ENCODE measurements around the gene SCN3B. TPM values are rescaled to one million over a fixed set of nuclear protein-coding genes. Genes with fewer than 3 reads are reported as not detected.

The SCN3B gene
- total and polyA plus RNA-seq, 9 of the 15 experiments (the other 6 are each of a cell fraction or from before 2014, with no cell fraction given) = 0.01 to 0.15 (median 0.04) TPM; not detected in 6

GRCh38 chr11:123640677-123641494, 13.5 kb downstream of the SCN3B start (continued):
- TF ChIP-seq ZNF431 (CRISPR knock-in tag; IDR thresholded peaks at IDR 0.05) (no peak), RAD51 (IDR thresholded peaks at IDR 0.05; ENCODE audit: borderline replicate concordance, low read depth) (no peak), U2AF2 (optimal IDR thresholded peaks at IDR 0.05; ENCODE audit: low read depth, low read length) (no peak), ZEB2 (IDR thresholded peaks at IDR 0.05) (no peak), DEAF1 (CRISPR knock-in tag; IDR thresholded peaks at IDR 0.05) (peak; percentile 61; the same call in 1 of the 2 replicates), L3MBTL2 (IDR thresholded peaks at IDR 0.05) (no peak)

DNA sequence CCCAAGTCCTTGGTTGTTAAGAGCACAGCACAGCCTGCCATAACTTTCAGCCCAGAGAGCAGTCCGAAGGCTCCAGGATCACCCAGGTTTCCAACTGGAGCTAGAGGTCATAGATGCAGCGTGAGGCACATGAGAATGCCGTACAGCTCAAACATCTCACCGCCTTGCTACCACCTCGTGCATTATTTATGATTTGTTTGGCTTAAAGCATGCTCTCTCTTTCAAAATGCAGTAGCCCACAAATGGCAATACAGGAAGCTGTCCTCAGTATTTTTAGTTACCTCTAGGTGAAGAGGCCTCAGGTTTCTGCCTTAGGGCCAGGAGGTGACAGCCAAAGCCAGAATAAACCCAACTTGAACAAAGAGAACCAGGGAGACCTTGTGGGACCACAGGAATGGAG, 14.4 kb downstream of the SCN3B start:
- POLR2A ChIA-PET = interaction anchor here (0.6 to 1.0 kb wide), 4 partner anchors 10 to 358 kb away, joined by 3 to 4 read pairs (median 3); no protein-coding TSS in a partner anchor
- no peaks in the 10 kb centered on the region for H3K36me3 ChIP-seq (ENCODE audit: control insufficient read depth, insufficient read depth, low read length)
- TF ChIP-seq HNRNPK (IDR thresholded peaks at IDR 0.05; ENCODE audit: low read depth, low read length, poor library complexity, severe bottlenecking) (no peak), RBM15 (IDR thresholded peaks at IDR 0.05; ENCODE audit: insufficient read depth, low read length) (no peak), ZNF764 (CRISPR knock-in tag; IDR thresholded peaks at IDR 0.05; ENCODE audit: low read depth) (no peak), ZNF79 (CRISPR knock-in tag; IDR thresholded peaks at IDR 0.05; ENCODE audit: low read depth) (no peak), MEF2A (IDR thresholded peaks at IDR 0.05; ENCODE audit: control insufficient read depth, low read depth, low read length) (no peak), MAFG (tag; conservative IDR thresholded peaks at IDR 0.05) (no peak), SMARCA4 (IDR thresholded peaks at IDR 0.05) (no peak), NR1H2 (CRISPR knock-in tag; IDR thresholded peaks at IDR 0.05) (no peak), PYGO2 (tag; IDR thresholded peaks at IDR 0.05) (no peak), SOX6 (IDR thresholded peaks at IDR 0.05) (no peak), ZFP36 (IDR thresholded peaks at IDR 0.05; ENCODE audit: low read depth, low read length, partially characterized antibody) (no peak), E2F6 (IDR thresholded peaks at IDR 0.05; ENCODE audit: borderline replicate concordance in 1 of 2, extremely low read depth in 1 of 2, insufficient read depth in 1 of 2, insufficient read length in 1 of 2, low read depth in 1 of 2, low read length in 1 of 2, poor library complexity in 1 of 2, severe bottlenecking in 1 of 2) (no peak), FOXJ3 (CRISPR knock-in tag; IDR thresholded peaks at IDR 0.05) (no peak), CBFA2T2 (conservative IDR thresholded peaks at IDR 0.05) (no peak)

More for the DNA sequence above, 14.4 kb downstream of the SCN3B start:
- DNase-seq (ENCODE audit: extremely low read depth in 1 of 4, low spot score in 3 of 4) (no peak), FAIRE-seq (no peak), ATAC-seq (no peak)
- H4K20me1 ChIP-seq (replicated peaks; ENCODE audit: control insufficient read depth, insufficient read depth, low read length) = no peaks in the 10 kb centered on the region
- H2AFZ ChIP-seq (ENCODE audit: low read depth, low read length) = no peak overlapping the region
- no peaks in the 10 kb centered on the region for H3K9me3 ChIP-seq (replicated peaks; ENCODE audit: control insufficient read depth, insufficient read depth, low read depth, low read length)
- no peak overlapping the region for H3K9ac ChIP-seq (ENCODE audit: insufficient read depth in 1 of 2, low read depth in 2 of 2, low read length in 2 of 2)
- no peaks in the 10 kb centered on the region for H3K4me1 ChIP-seq (replicated peaks in 1 of 2; ENCODE audit: control insufficient read depth in 2 of 2, insufficient read depth in 2 of 2, low read length in 2 of 2)
- no peaks in the 10 kb centered on the region for H3K79me2 ChIP-seq (ENCODE audit: control insufficient read depth, insufficient read depth, low read length)
- H3K4me2 ChIP-seq (ENCODE audit: insufficient read depth, low read length) = no peak overlapping the region
- H3K27ac ChIP-seq (ENCODE audit: extremely low read depth, low read depth, low read length) = no peak overlapping the region
- no TSS peak for BruUV-seq (replicated peaks)
- 0% methylated on average over 5 of the region's 5 CpGs for WGBS (ENCODE audit: insufficient coverage, low coverage, missing lambda C conversion rate)
- peaks cover 8 to 41% of the 10 kb centered on the region in 2 experiments for H3K27me3 ChIP-seq (ENCODE audit: control insufficient read depth in 2 of 2, insufficient read depth in 2 of 2, low read length in 2 of 2)
- no peak overlapping the region for H3K4me3 ChIP-seq
- H3K9me1 ChIP-seq (ENCODE audit: control insufficient read depth, insufficient read depth, low read length) = no peaks in the 10 kb centered on the region
- CTCF ChIA-PET (ENCODE audit: low intra/inter-chr PET ratio) = interaction anchor here (2.3 kb wide), 1 partner anchor 67 kb away, joined by 21 read pairs; no protein-coding TSS in a partner anchor
- in situ Hi-C loops (cut with MboI) = loop anchor here (5.0 kb wide), 1 partner anchor 67 kb away; no protein-coding TSS in a partner anchor
- intact Hi-C loops (cut with micrococcal nuclease) = loop anchor here (10.0 kb wide), 1 partner anchor 425 kb away; no protein-coding TSS in a partner anchor
